Measurements from ENCODE around the gene TRIM66.

The TRIM66 gene

GRCh38 chr11:8638300-8638699, 44.2 kb downstream of the TRIM66 start:
- Mint-ChIP-seq H3K36me3 (ENCODE audit: low read depth) (peaks cover 97% of the 10 kb centered on the region), H3K9me3 (no peaks in the 10 kb centered on the region), H3K4me3 (no peak overlapping the region), H3K27ac (no peak overlapping the region), H3K27me3 (no peaks in the 10 kb centered on the region), H3K4me1 (ENCODE audit: low read depth) (peaks cover 9% of the 10 kb centered on the region)
- no peak for DNase-seq

GRCh38 chr11:8636127-8636526, 46.3 kb downstream of the TRIM66 start:
- DNase-seq: no peak
- Mint-ChIP-seq H3K4me3 (no peak overlapping the region), H3K27ac (no peak overlapping the region), H3K4me1 (ENCODE audit: low read depth) (peaks cover 1% of the 10 kb centered on the region), H3K9me3 (no peaks in the 10 kb centered on the region), H3K27me3 (no peaks in the 10 kb centered on the region), H3K36me3 (ENCODE audit: low read depth) (peaks cover 93% of the 10 kb centered on the region)

GRCh38 chr11:8634498-8634897, 48.0 kb downstream of the TRIM66 start:
- no peaks in the 10 kb centered on the region for H3K4me1 Mint-ChIP-seq (ENCODE audit: low read depth)
- no peak for DNase-seq
- H3K36me3 Mint-ChIP-seq (ENCODE audit: low read depth): peaks cover 89% of the 10 kb centered on the region
- no peaks in the 10 kb centered on the region for H3K9me3 Mint-ChIP-seq
- no peak overlapping the region for H3K27ac Mint-ChIP-seq
- no peaks in the 10 kb centered on the region for H3K27me3 Mint-ChIP-seq
- no peak overlapping the region for H3K4me3 Mint-ChIP-seq

- Mint-ChIP-seq H3K27ac (no peak overlapping the region), H3K27me3 (no peaks in the 10 kb centered on the region), H3K36me3 (ENCODE audit: low read depth) (peaks cover 69% of the 10 kb centered on the region), H3K9me3 (no peaks in the 10 kb centered on the region), H3K4me1 (ENCODE audit: low read depth) (no peaks in the 10 kb centered on the region), H3K4me3 (no peak overlapping the region)
- no peak for DNase-seq
Observed at GRCh38 chr11:8631395-8632118, 50.9 kb downstream of the TRIM66 start.

- no peak for DNase-seq
- no peak overlapping the region for H3K27ac Mint-ChIP-seq
- no peak overlapping the region for H3K4me3 Mint-ChIP-seq
- peaks cover 71% of the 10 kb centered on the region for H3K36me3 Mint-ChIP-seq (ENCODE audit: low read depth)
- no peaks in the 10 kb centered on the region for H3K4me1 Mint-ChIP-seq (ENCODE audit: low read depth)
- no peaks in the 10 kb centered on the region for H3K9me3 Mint-ChIP-seq
- no peaks in the 10 kb centered on the region for H3K27me3 Mint-ChIP-seq
Observed at GRCh38 chr11:8624698-8625097, 57.8 kb downstream of the TRIM66 start.

GRCh38 chr11:8621147-8621546, 61.3 kb downstream of the TRIM66 start:
- H3K27ac Mint-ChIP-seq: no peak overlapping the region
- H3K4me3 Mint-ChIP-seq: no peak overlapping the region
- H3K36me3 Mint-ChIP-seq (ENCODE audit: low read depth): peaks cover 89% of the 10 kb centered on the region
- H3K9me3 Mint-ChIP-seq: no peaks in the 10 kb centered on the region
- H3K4me1 Mint-ChIP-seq (ENCODE audit: low read depth): no peaks in the 10 kb centered on the region
- no peaks in the 10 kb centered on the region for H3K27me3 Mint-ChIP-seq
- no peak for DNase-seq

- H3K36me3 Mint-ChIP-seq (ENCODE audit: low read depth): peaks cover 79% of the 10 kb centered on the region
- H3K9me3 Mint-ChIP-seq: no peaks in the 10 kb centered on the region
- H3K4me3 Mint-ChIP-seq: no peak overlapping the region
- H3K4me1 Mint-ChIP-seq (ENCODE audit: low read depth): no peaks in the 10 kb centered on the region
- DNase-seq: no peak
- H3K27me3 Mint-ChIP-seq: no peaks in the 10 kb centered on the region
- H3K27ac Mint-ChIP-seq: no peak overlapping the region
Observed at GRCh38 chr11:8617063-8617462, 65.4 kb downstream of the TRIM66 start.

GRCh38 chr11:8615291-8616032, 67.0 kb downstream of the TRIM66 start:
- no peak overlapping the region for H3K4me3 Mint-ChIP-seq
- H3K27me3 Mint-ChIP-seq: no peaks in the 10 kb centered on the region
- H3K9me3 Mint-ChIP-seq: no peaks in the 10 kb centered on the region
- no peak for DNase-seq
- H3K27ac Mint-ChIP-seq: no peak overlapping the region
- H3K36me3 Mint-ChIP-seq (ENCODE audit: low read depth): peaks cover 63% of the 10 kb centered on the region
- peaks cover 4% of the 10 kb centered on the region for H3K4me1 Mint-ChIP-seq (ENCODE audit: low read depth)

- no peak for DNase-seq
- Mint-ChIP-seq H3K4me1 (ENCODE audit: low read depth) (peaks cover 6% of the 10 kb centered on the region), H3K36me3 (ENCODE audit: low read depth) (peaks cover 56% of the 10 kb centered on the region), H3K27ac (no peak overlapping the region), H3K9me3 (no peaks in the 10 kb centered on the region), H3K4me3 (no peak overlapping the region), H3K27me3 (no peaks in the 10 kb centered on the region)
Observed at GRCh38 chr11:8614497-8614896, 68.0 kb downstream of the TRIM66 start.

- no peaks in the 10 kb centered on the region for H3K9me3 Mint-ChIP-seq
- no peak for DNase-seq
- H3K4me3 Mint-ChIP-seq: no peak overlapping the region
- H3K4me1 Mint-ChIP-seq (ENCODE audit: low read depth): peaks cover 6% of the 10 kb centered on the region
- no peaks in the 10 kb centered on the region for H3K27me3 Mint-ChIP-seq
- H3K36me3 Mint-ChIP-seq (ENCODE audit: low read depth): peaks cover 42% of the 10 kb centered on the region
- H3K27ac Mint-ChIP-seq: no peak overlapping the region
Observed at GRCh38 chr11:8613036-8613435, 69.4 kb downstream of the TRIM66 start.

GRCh38 chr11:8612522-8612921, 69.9 kb downstream of the TRIM66 start:
- Mint-ChIP-seq H3K4me1 (ENCODE audit: low read depth) (peaks cover 6% of the 10 kb centered on the region), H3K4me3 (no peak overlapping the region), H3K27me3 (no peaks in the 10 kb centered on the region), H3K27ac (no peak overlapping the region), H3K9me3 (no peaks in the 10 kb centered on the region), H3K36me3 (ENCODE audit: low read depth) (peaks cover 37% of the 10 kb centered on the region)
- no peak for DNase-seq

- Mint-ChIP-seq H3K4me1 (ENCODE audit: low read depth) (peaks cover 6% of the 10 kb centered on the region), H3K27ac (peak overlapping the region; percentile 27), H3K36me3 (ENCODE audit: low read depth) (peaks cover 20% of the 10 kb centered on the region), H3K27me3 (no peaks in the 10 kb centered on the region), H3K4me3 (no peak overlapping the region), H3K9me3 (no peaks in the 10 kb centered on the region)
- DNase-seq: no peak
Observed at GRCh38 chr11:8610532-8611116, 71.8 kb downstream of the TRIM66 start.

- no peak overlapping the region for H3K4me3 Mint-ChIP-seq
- peaks cover 6% of the 10 kb centered on the region for H3K4me1 Mint-ChIP-seq (ENCODE audit: low read depth)
- H3K9me3 Mint-ChIP-seq: no peaks in the 10 kb centered on the region
- no peak overlapping the region for H3K27ac Mint-ChIP-seq
- peaks cover 16% of the 10 kb centered on the region for H3K27me3 Mint-ChIP-seq
- H3K36me3 Mint-ChIP-seq (ENCODE audit: low read depth): peaks cover 9% of the 10 kb centered on the region
- DNase-seq: no peak
Observed at GRCh38 chr11:8608652-8609051, 73.8 kb downstream of the TRIM66 start.

- Mint-ChIP-seq H3K9me3 (no peaks in the 10 kb centered on the region), H3K27me3 (peaks cover 27% of the 10 kb centered on the region), H3K36me3 (ENCODE audit: low read depth) (peaks cover 2% of the 10 kb centered on the region), H3K4me1 (ENCODE audit: low read depth) (peaks cover 6% of the 10 kb centered on the region), H3K27ac (no peak overlapping the region), H3K4me3 (no peak overlapping the region)
- DNase-seq: no peak
Observed at GRCh38 chr11:8605971-8606563, 76.4 kb downstream of the TRIM66 start.
